Measurements from ENCODE around the gene LY86. TPM values are rescaled to one million over a fixed set of nuclear protein-coding genes. Genes with fewer than 3 reads are reported as not detected.
"Not testable (repeated sequence)": the region's sequence is repeated elsewhere in the genome, so short reads cannot be mapped to it uniquely, and the experiment has no call there.

LY86 gene
- total and polyA plus RNA-seq, 9 of the 15 experiments (the other 6 are each of a cell fraction or from before 2014, with no cell fraction given): 0.08 to 0.20 TPM; not detected in 7

DNA sequence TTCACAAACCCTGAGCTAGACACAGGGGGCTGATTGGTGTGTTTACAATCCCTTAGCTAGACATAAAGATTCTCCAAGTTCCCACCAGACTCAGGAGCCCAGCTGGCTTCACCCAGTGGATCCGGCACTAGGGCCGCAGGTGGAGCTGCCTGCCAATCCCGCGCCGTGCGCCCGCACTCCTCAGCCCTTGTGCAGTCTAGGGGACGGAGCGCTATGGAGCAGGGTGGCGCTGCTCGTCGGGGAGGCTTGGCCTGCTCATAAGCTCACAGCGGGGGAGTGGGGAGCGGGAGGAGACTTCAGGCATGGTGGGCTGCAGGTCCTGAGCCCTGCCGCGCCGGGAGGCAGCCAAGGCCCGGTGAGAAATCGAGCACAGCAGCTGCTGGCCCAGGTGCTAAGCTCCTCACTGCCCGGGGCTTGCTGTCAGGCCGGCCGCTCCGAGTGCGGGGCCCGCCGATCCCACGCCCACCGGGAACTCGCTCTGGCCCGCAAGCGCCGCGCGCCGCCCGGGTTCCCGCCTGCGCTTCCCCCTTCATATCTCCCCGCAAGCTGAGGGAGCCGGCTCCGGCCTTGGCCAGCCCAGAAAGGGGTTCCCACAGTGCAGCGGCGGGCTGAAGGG, 24.7 kb downstream of the LY86 start:
- intact Hi-C loops (cut with micrococcal nuclease); H3K4me2 ChIP-seq (ENCODE audit: insufficient read depth, low read length); H3K9me3 ChIP-seq (replicated peaks; ENCODE audit: control insufficient read depth, insufficient read depth, low read depth, low read length); H3K79me2 ChIP-seq (ENCODE audit: control insufficient read depth, insufficient read depth, low read length); H3K36me3 ChIP-seq (ENCODE audit: control insufficient read depth, insufficient read depth, low read length); BruUV-seq (replicated peaks); H3K9me1 ChIP-seq (ENCODE audit: control insufficient read depth, insufficient read depth, low read length); H3K4me1 ChIP-seq (replicated peaks in 1 of 2; ENCODE audit: control insufficient read depth in 2 of 2, insufficient read depth in 2 of 2, low read length in 2 of 2); DNase-seq (ENCODE audit: extremely low read depth in 1 of 4, low spot score in 3 of 4); CTCF ChIA-PET (ENCODE audit: low intra/inter-chr PET ratio); FAIRE-seq; H3K27ac ChIP-seq (ENCODE audit: extremely low read depth, low read depth, low read length); in situ Hi-C loops (cut with MboI); H2AFZ ChIP-seq (ENCODE audit: low read depth, low read length); H3K4me3 ChIP-seq; H3K9ac ChIP-seq (ENCODE audit: insufficient read depth in 1 of 2, low read depth in 2 of 2, low read length in 2 of 2); H4K20me1 ChIP-seq (replicated peaks; ENCODE audit: control insufficient read depth, insufficient read depth, low read length): not testable (repeated sequence)
- peaks cover 61 to 77% of the 10 kb centered on the region in 2 experiments for H3K27me3 ChIP-seq (ENCODE audit: control insufficient read depth in 2 of 2, insufficient read depth in 2 of 2, low read length in 2 of 2)
- ATAC-seq: peak; percentile 27; the same call in 1 of the 3 replicates
- POLR2A ChIA-PET: interaction anchor here (0.7 kb wide), 1 partner anchor 33 kb away, joined by 4 read pairs; no protein-coding TSS in a partner anchor
- TF ChIP-seq ZNF76 (CRISPR knock-in tag; IDR thresholded peaks at IDR 0.05; ENCODE audit: borderline replicate concordance) (peak; percentile 61; the same call in 1 of the 2 replicates), TGIF2 (CRISPR knock-in tag; IDR thresholded peaks at IDR 0.05) (0 out of 2 replicates have a peak, but pooled peaks have one; percentile 34)
- TF ChIP-seq, protein P1, sequence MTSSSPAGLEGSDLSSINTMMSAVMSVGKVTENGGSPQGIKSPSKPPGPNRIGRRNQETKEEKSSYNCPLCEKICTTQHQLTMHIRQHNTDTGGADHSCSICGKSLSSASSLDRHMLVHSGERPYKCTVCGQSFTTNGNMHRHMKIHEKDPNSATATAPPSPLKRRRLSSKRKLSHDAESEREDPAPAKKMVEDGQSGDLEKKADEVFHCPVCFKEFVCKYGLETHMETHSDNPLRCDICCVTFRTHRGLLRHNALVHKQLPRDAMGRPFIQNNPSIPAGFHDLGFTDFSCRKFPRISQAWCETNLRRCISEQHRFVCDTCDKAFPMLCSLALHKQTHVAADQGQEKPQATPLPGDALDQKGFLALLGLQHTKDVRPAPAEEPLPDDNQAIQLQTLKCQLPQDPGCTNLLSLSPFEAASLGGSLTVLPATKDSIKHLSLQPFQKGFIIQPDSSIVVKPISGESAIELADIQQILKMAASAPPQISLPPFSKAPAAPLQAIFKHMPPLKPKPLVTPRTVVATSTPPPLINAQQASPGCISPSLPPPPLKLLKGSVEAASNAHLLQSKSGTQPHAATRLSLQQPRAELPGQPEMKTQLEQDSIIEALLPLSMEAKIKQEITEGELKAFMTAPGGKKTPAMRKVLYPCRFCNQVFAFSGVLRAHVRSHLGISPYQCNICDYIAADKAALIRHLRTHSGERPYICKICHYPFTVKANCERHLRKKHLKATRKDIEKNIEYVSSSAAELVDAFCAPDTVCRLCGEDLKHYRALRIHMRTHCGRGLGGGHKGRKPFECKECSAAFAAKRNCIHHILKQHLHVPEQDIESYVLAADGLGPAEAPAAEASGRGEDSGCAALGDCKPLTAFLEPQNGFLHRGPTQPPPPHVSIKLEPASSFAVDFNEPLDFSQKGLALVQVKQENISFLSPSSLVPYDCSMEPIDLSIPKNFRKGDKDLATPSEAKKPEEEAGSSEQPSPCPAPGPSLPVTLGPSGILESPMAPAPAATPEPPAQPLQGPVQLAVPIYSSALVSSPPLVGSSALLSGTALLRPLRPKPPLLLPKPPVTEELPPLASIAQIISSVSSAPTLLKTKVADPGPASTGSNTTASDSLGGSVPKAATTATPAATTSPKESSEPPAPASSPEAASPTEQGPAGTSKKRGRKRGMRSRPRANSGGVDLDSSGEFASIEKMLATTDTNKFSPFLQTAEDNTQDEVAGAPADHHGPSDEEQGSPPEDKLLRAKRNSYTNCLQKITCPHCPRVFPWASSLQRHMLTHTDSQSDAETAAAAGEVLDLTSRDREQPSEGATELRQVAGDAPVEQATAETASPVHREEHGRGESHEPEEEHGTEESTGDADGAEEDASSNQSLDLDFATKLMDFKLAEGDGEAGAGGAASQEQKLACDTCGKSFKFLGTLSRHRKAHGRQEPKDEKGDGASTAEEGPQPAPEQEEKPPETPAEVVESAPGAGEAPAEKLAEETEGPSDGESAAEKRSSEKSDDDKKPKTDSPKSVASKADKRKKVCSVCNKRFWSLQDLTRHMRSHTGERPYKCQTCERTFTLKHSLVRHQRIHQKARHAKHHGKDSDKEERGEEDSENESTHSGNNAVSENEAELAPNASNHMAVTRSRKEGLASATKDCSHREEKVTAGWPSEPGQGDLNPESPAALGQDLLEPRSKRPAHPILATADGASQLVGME (CRISPR knock-in tag; IDR thresholded peaks at IDR 0.05): peak; percentile 57; the same call in 1 of the 2 replicates
- WGBS (ENCODE audit: insufficient coverage, low coverage, missing lambda C conversion rate): 12% methylated on average over 43 of the region's 43 CpGs
